Naive B cell (primary cell): ENCODE data around the gene STT3B. TPM values are rescaled to one million over a fixed set of nuclear protein-coding genes. Genes with fewer than 3 reads are reported as not detected.

ENCODE experiments used
- ATAC-seq, 2 donors: fragments of 150-1000 bp; cut with Tn5 transposase; 2 replicates each; pipeline ENCODE4 v1.10.0; 2021; ENCODE audit warnings: low read depth in 2 of 2, mild to moderate bottlenecking in 2 of 2, moderate library complexity in 2 of 2
- DNase-seq: peaks from one replicate; pipeline ENCODE4 v3.0.0; 2022
- H3K27ac Mint-ChIP-seq, 6 donors: one replicate each; pipeline ENCODE4 v1.8.0; 2020 to 2022; ENCODE audit warnings: mild to moderate bottlenecking in 6 of 6, mixed read lengths in 6 of 6, moderate library complexity in 5 of 6, inconsistent platforms in 2 of 6
- H3K27me3 Mint-ChIP-seq, 3 donors: one replicate each; pipeline ENCODE4 v1.8.0; 2021 to 2022; ENCODE audit warnings: mixed read lengths in 3 of 3, mild to moderate bottlenecking in 1 of 3
- H3K36me3 Mint-ChIP-seq, 2 donors: one replicate each; pipeline ENCODE4 v1.8.0; 2020 to 2022; ENCODE audit warnings: mixed read lengths in 2 of 2, inconsistent platforms in 1 of 2, mild to moderate bottlenecking in 1 of 2
- H3K4me1 Mint-ChIP-seq, 3 donors: one replicate each; pipeline ENCODE4 v1.8.0; 2020 to 2022; ENCODE audit warnings: mixed read lengths in 3 of 3, inconsistent platforms in 1 of 3, mild to moderate bottlenecking in 1 of 3, moderate library complexity in 1 of 3
- H3K4me3 Mint-ChIP-seq, 8 donors: one replicate each; pipeline ENCODE4 v1.8.0; 2020 to 2022; ENCODE audit warnings: mild to moderate bottlenecking in 8 of 8, mixed read lengths in 8 of 8, moderate library complexity in 8 of 8, inconsistent platforms in 2 of 8
- H3K9me3 Mint-ChIP-seq, 7 donors: one replicate each; pipeline ENCODE4 v1.8.0; 2020 to 2022; ENCODE audit warnings: mixed read lengths in 7 of 7, mild to moderate bottlenecking in 5 of 7, inconsistent platforms in 2 of 7, moderate library complexity in 1 of 7
- polyA plus RNA-seq, 6 donors: library from polyadenylated mRNA; unstranded; fragments of 300-500 nt; fragmentation: Illumina TruSeq; gene quantifications; one replicate each; pipeline ENCODE4 v1.2.3, GENCODE V29; 2021; ENCODE audit warnings: low read depth in 6 of 6

Gene STT3B
- polyA plus RNA-seq, 6 donors from 2014 or later, result 58.0 to 80.3 (median 67.7) TPM

DNA sequence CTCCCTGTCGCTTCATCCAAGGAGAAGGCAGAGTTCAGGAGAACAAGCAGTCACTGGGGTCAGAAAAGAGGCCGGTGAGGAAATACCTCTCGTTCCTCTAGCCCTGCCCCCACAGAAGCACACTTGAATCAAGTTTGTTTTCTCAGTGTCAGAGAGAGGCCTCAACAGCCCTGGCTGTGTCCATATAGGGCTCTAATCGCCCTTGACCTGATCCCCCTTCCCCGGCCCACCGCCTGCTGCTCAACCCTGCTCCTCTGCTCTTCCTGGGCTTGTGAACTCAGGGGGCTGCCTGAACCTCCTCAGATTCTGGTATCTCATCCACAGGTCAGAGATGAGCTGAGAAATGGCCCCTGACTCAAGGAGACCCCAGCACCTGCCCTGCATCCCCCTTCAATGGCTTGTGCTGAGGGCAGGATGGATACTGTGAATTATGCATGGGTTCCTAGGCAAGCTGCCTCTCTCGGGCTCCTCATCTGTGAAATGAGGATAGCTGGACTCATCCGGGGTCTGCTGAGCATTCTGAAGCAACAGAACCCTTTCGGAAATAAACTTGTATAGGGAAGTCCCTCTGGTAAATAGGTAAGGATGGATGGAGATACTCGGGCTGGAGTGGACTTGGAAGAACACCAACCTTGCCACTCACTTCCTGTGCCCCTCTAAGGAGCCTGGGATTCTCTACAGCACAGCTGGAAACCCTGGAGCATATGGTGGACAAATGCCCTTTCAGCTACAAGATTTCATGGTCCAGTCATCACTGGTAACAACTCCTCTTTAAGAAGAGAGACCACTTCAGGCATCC lies 147.5 kb downstream of the STT3B start:
- DNase-seq (no peak), ATAC-seq (no peak)
- Mint-ChIP-seq H3K27me3 (no peaks in the 10 kb centered on the region), H3K4me3 (no peak overlapping the region), H3K9me3 (no peaks in the 10 kb centered on the region), H3K27ac (peak overlapping the region in 4 of 6 donors; percentile 24 to 73 (median 34)), H3K4me1 (peaks cover 0 to 29% (median 24%) of the 10 kb centered on the region in 3 donors), H3K36me3 (peaks cover 57 to 72% of the 10 kb centered on the region in 2 donors)
